Adrenal gland (tissue), 5 donors: ENCODE data around the gene GALNT1.

ENCODE experiments used
- POLR2A ChIP-seq, 2 donors: fragments of 450-650 bp; IDR thresholded peaks; one replicate each; pipeline ENCODE4 v1.6.1; 2017; ENCODE audit warnings: antibody characterized with exemption in 2 of 2, mild to moderate bottlenecking in 2 of 2, moderate library complexity in 1 of 2
- TF ChIP-seq, protein P1 (sequence below), 6 experiments: fragments of 450-650 bp in 4 of 6; fragments of 200-600 bp in 2 of 6; sonication (generic) in 1 of 6; IDR thresholded peaks; 1 replicate in 5 of 6; 2 replicates in 1 of 6; pipeline versions ENCODE4 v1.5.1 to v1.8.0; 2016 to 2021; ENCODE audit warnings: antibody characterized with exemption in 6 of 6, mild to moderate bottlenecking in 2 of 6, moderate library complexity in 1 of 6
- donor health status: DM: no; HTN: no; CAD: no.

GRCh38 chr18:35571138-35571537, 10.4 kb upstream of the GALNT1 start:
- TF ChIP-seq, protein P1, sequence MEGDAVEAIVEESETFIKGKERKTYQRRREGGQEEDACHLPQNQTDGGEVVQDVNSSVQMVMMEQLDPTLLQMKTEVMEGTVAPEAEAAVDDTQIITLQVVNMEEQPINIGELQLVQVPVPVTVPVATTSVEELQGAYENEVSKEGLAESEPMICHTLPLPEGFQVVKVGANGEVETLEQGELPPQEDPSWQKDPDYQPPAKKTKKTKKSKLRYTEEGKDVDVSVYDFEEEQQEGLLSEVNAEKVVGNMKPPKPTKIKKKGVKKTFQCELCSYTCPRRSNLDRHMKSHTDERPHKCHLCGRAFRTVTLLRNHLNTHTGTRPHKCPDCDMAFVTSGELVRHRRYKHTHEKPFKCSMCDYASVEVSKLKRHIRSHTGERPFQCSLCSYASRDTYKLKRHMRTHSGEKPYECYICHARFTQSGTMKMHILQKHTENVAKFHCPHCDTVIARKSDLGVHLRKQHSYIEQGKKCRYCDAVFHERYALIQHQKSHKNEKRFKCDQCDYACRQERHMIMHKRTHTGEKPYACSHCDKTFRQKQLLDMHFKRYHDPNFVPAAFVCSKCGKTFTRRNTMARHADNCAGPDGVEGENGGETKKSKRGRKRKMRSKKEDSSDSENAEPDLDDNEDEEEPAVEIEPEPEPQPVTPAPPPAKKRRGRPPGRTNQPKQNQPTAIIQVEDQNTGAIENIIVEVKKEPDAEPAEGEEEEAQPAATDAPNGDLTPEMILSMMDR (IDR thresholded peaks at IDR 0.05): no peak
- TF ChIP-seq POLR2A (IDR thresholded peaks at IDR 0.05): no peak
